ENCODE measurements around the gene TBX4. TPM values are rescaled to one million over a fixed set of nuclear protein-coding genes. Genes with fewer than 3 reads are reported as not detected.

The TBX4 gene
- total RNA-seq, 1 donor from 2014 or later: 56.6 TPM

DNA sequence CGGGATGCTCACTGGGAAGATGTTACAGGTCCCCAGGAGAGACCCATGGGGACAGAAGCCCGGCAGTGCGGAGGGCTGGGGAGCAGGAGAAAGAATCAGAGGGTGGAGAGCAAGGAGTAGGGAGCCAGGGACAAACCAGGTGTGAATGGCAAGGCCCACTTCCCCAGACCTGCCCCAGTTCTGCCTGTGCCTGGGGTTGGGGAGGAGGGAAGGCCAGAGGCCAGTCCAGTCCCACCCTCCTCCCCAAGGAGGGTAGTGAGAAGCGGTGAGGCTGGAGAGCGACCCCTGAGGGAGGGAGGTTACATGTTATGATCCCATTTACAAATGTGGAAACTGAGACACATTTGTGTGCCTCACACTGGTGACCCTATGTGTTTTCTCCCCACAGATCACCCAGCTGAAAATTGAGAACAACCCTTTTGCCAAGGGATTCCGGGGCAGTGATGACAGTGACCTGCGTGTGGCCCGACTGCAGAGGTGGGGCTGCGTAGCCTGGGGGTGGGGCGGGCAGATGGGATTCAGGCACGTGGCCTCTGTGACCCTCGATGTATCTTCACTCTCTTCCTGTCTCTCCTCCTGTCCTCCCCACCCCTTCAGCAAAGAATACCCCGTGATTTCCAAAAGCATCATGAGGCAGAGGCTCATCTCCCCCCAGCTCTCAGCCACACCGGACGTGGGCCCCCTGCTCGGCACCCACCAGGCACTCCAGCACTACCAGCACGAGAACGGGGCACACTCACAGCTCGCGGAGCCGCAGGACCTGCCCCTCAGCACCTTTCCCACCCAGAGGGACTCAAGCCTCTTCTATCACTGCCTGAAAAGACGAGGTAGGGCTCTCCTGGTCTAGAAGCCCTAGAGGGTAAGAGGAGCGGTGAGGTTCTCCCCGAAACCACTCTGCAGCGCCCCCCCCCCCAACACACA is 27.5 kb downstream of the TBX4 start:
- TF ChIP-seq, protein P1, sequence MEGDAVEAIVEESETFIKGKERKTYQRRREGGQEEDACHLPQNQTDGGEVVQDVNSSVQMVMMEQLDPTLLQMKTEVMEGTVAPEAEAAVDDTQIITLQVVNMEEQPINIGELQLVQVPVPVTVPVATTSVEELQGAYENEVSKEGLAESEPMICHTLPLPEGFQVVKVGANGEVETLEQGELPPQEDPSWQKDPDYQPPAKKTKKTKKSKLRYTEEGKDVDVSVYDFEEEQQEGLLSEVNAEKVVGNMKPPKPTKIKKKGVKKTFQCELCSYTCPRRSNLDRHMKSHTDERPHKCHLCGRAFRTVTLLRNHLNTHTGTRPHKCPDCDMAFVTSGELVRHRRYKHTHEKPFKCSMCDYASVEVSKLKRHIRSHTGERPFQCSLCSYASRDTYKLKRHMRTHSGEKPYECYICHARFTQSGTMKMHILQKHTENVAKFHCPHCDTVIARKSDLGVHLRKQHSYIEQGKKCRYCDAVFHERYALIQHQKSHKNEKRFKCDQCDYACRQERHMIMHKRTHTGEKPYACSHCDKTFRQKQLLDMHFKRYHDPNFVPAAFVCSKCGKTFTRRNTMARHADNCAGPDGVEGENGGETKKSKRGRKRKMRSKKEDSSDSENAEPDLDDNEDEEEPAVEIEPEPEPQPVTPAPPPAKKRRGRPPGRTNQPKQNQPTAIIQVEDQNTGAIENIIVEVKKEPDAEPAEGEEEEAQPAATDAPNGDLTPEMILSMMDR (IDR thresholded peaks at IDR 0.05; ENCODE audit: unreplicated experiment): no peak
- no peaks in the 10 kb centered on the region for H3K9me3 Mint-ChIP-seq
- H3K27me3 Mint-ChIP-seq (ENCODE audit: low read depth): peaks cover 16% of the 10 kb centered on the region
- H3K4me3 Mint-ChIP-seq: no peak overlapping the region
- no peak for DNase-seq (ENCODE audit: low spot score in 2 of 2, unreplicated experiment in 2 of 2)
- H3K27ac Mint-ChIP-seq: peak overlapping the region; percentile 8
- H3K4me1 Mint-ChIP-seq: peaks cover 39% of the 10 kb centered on the region
- H3K36me3 Mint-ChIP-seq: peaks cover 8% of the 10 kb centered on the region

DNA sequence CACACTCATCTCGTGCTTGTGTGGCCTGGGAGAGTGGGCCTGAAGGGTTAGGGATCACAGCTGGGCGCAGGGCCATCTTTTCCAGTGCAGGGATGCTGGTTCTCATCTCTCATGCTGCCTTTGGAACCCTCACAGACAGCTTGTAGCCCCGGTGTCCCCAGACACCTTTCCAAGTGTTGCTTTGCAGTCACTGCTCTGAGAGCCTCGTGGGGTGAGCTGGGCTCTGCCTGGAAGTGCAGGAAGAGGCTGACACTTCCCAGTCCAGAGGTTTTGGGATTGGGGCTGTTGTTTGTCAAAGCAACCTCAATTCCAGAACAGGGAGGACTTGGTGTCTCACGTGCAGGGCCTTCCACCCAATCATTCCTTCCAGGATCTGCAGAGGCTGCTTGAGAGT is 28.2 kb downstream of the TBX4 start:
- TF ChIP-seq, protein P1 (IDR thresholded peaks at IDR 0.05; ENCODE audit: unreplicated experiment): no peak
- no peak for DNase-seq (ENCODE audit: low spot score in 2 of 2, unreplicated experiment in 2 of 2)
- Mint-ChIP-seq H3K36me3 (peaks cover 8% of the 10 kb centered on the region), H3K9me3 (no peaks in the 10 kb centered on the region), H3K27me3 (ENCODE audit: low read depth) (peaks cover 16% of the 10 kb centered on the region), H3K4me3 (no peak overlapping the region), H3K4me1 (peaks cover 38% of the 10 kb centered on the region), H3K27ac (no peak overlapping the region)

DNA sequence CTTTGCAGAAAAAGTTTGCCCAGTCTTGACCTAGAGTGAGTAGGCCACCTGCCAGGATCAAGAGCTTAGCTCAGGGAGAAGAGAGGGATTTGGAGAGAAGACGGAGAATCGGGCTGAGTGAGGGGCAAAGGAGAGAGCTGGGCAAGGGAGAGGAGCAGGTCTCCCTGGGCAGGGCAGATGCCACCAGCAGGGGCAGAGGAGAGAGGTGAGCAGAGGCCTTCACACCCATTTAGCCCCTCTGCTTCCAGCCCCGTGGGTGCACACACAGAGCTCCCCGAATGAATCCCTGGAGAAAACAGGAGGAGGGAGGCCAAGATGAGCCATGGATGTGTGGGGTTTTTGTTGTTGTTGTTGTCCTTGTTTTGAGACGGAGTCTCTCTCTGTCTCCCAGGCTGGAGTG is 29.2 kb downstream of the TBX4 start:
- DNase-seq (ENCODE audit: low spot score in 2 of 2, unreplicated experiment in 2 of 2): no peak
- Mint-ChIP-seq H3K27ac (peak overlapping the region; percentile 14), H3K9me3 (no peaks in the 10 kb centered on the region), H3K4me1 (peaks cover 43% of the 10 kb centered on the region), H3K27me3 (ENCODE audit: low read depth) (peaks cover 16% of the 10 kb centered on the region), H3K4me3 (no peak overlapping the region), H3K36me3 (peaks cover 8% of the 10 kb centered on the region)
- TF ChIP-seq, protein P1 (IDR thresholded peaks at IDR 0.05; ENCODE audit: unreplicated experiment): no peak

DNA sequence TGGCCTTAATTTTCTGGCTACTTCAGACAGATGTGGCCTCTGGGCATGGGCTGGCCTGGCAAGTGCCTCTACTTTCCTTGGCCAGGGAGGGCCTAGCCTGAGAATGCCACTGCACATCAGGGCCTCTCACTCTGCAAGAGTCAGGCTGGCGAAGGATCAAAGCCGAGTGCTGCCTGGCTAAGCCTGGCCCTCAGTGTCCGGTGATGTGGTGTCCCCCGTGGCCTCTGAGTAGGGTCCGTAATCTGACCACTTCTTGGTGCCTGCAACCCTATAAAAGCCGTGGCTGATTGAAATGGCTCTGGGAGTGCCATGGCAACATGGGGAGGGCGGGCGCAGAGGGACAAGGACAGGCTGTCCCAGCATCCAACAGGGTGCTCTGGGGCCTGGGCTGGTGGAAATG is 30.2 kb downstream of the TBX4 start:
- Mint-ChIP-seq H3K27me3 (ENCODE audit: low read depth) (peaks cover 16% of the 10 kb centered on the region), H3K36me3 (peaks cover 8% of the 10 kb centered on the region), H3K9me3 (no peaks in the 10 kb centered on the region), H3K4me3 (no peak overlapping the region), H3K27ac (no peak overlapping the region), H3K4me1 (peaks cover 44% of the 10 kb centered on the region)
- TF ChIP-seq, protein P1 (IDR thresholded peaks at IDR 0.05; ENCODE audit: unreplicated experiment): no peak
- peak in 1 of 2 experiments; percentile 37 for DNase-seq (ENCODE audit: low spot score in 2 of 2, unreplicated experiment in 2 of 2)

DNA sequence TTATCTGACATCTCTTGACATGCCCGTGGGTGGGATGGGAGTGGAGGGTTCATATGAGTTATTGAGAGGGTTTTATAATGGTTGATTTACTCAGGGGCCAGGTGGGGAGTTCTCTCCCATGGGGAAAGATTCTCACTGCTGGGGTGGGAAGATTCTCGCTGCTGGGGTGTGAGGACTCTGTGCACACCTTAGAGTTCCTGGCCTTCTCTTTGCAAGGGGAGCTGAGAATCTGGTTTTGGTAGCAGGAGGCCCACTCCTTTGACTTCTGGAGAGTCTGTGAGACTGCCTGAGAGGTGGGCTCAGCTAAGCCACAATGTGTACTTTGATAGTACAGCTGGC is 31.5 kb downstream of the TBX4 start:
- H3K27me3 Mint-ChIP-seq (ENCODE audit: low read depth): peaks cover 15% of the 10 kb centered on the region
- DNase-seq (ENCODE audit: low spot score in 2 of 2, unreplicated experiment in 2 of 2): no peak

More for the DNA sequence above, 31.5 kb downstream of the TBX4 start:
- Mint-ChIP-seq H3K27ac (peak overlapping the region; percentile 44), H3K9me3 (no peaks in the 10 kb centered on the region), H3K4me1 (peaks cover 55% of the 10 kb centered on the region), H3K4me3 (no peak overlapping the region), H3K36me3 (peaks cover 8% of the 10 kb centered on the region)
- TF ChIP-seq, protein P1 (IDR thresholded peaks at IDR 0.05; ENCODE audit: unreplicated experiment): no peak
